Upper lobe of left lung (tissue), 4 donors: ENCODE data around the gene GON7.

Source experiments
- EP300 ChIP-seq, 4 donors: sonication (generic); formaldehyde crosslinking; IDR thresholded peaks; one replicate each; pipeline ENCODE4 v1.5.1; 2017; ENCODE audit warnings: antibody characterized with exemption in 4 of 4, control low read depth in 2 of 4
- POLR2A ChIP-seq, 4 donors: fragments of 450-650 bp; IDR thresholded peaks; one replicate each; pipeline ENCODE4 v1.5.1; 2016 to 2017; ENCODE audit warnings: antibody characterized with exemption in 4 of 4, mild to moderate bottlenecking in 2 of 4
- POLR2AphosphoS5 ChIP-seq, 2 donors: sonication (generic); formaldehyde crosslinking; IDR thresholded peaks; one replicate each; pipeline ENCODE4 v1.5.1; 2017; ENCODE audit warnings: antibody characterized with exemption in 2 of 2
- TF ChIP-seq, protein P1 (sequence below), 6 experiments: fragments of 450-650 bp in 4 of 6; fragments of 200-600 bp in 2 of 6; sonication (generic) in 2 of 6; IDR thresholded peaks; one replicate each; pipeline ENCODE4 v1.5.1; 2016 to 2019; ENCODE audit warnings: antibody characterized with exemption in 6 of 6

DNA sequence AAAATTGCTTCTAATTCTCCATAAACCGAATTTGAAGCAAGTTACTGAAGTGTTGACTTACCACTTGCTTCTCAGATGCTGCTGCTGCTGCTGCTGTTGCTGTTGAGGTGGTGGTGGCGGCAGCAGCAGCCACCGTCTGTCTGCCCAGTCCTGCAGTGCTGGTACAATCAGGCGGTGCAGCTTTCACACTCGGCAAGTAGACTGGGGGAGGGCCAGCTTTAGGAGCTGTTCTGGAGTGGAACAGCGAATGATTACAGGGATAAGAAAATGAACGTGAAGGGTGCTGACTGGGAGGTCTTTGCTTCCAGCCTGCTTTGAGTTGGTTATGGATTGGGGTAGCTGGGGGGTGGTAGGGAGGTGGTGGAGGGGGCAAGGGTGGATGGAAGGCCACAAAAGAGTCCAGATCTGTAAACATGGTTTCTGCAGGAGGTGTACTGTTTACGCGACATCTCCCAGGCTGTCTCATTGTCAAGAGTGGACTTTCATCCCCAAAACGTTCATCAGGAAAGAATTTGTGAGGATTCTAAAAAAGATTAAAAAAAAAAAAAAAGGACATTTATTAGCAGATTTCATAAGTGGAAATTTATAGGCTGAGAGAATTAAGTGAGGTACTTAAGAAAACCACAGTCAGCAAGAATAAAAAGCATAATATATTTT is 39.0 kb upstream of the GON7 start:
- TF ChIP-seq POLR2AphosphoS5 (IDR thresholded peaks at IDR 0.05) (no peak), EP300 (IDR thresholded peaks at IDR 0.05) (no peak), POLR2A (IDR thresholded peaks at IDR 0.05) (no peak)
- TF ChIP-seq, protein P1, sequence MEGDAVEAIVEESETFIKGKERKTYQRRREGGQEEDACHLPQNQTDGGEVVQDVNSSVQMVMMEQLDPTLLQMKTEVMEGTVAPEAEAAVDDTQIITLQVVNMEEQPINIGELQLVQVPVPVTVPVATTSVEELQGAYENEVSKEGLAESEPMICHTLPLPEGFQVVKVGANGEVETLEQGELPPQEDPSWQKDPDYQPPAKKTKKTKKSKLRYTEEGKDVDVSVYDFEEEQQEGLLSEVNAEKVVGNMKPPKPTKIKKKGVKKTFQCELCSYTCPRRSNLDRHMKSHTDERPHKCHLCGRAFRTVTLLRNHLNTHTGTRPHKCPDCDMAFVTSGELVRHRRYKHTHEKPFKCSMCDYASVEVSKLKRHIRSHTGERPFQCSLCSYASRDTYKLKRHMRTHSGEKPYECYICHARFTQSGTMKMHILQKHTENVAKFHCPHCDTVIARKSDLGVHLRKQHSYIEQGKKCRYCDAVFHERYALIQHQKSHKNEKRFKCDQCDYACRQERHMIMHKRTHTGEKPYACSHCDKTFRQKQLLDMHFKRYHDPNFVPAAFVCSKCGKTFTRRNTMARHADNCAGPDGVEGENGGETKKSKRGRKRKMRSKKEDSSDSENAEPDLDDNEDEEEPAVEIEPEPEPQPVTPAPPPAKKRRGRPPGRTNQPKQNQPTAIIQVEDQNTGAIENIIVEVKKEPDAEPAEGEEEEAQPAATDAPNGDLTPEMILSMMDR (IDR thresholded peaks at IDR 0.05) = no peak
